Skin epidermis (tissue), 12 donors: ENCODE data around the gene NAA11.

Source experiments
- H3K27ac ChIP-seq, 21 experiments: fragments of 200-600 bp; sonication (generic) in 11 of 21; one replicate each; pipeline ENCODE4 v1.5.0; 2020; ENCODE audit warnings: mild to moderate bottlenecking in 3 of 21, inconsistent platforms in 2 of 21, moderate library complexity in 2 of 21
- H3K4me3 ChIP-seq, 7 experiments: fragments of 200-600 bp; sonication (generic) in 2 of 7; one replicate each; pipeline ENCODE4 v1.5.0; 2020; ENCODE audit warnings: inconsistent platforms in 2 of 7, mild to moderate bottlenecking in 2 of 7, moderate library complexity in 1 of 7

The NAA11 gene

DNA sequence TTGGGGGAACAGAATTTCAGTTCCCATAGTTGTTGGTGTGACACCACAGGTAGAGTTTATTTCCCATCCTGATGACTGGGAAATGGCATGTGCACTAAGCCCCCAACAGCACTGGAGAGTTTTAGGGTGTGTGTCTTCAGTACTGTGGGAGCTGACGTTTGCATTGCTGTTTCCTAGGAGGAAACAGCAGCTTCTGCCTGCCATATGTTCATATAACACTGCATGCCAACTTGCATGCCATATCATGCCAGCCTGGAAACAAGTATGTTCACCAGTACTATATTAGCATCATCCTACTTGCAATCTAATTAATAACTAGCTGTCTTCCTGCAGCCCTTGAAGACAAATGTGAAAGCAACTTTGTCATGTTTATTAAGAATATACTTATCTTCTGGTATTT lies 58.2 kb downstream of the NAA11 start:
- H3K27ac ChIP-seq: no peak overlapping the region
- H3K4me3 ChIP-seq: no peak overlapping the region
